GM19452 (cell line): ENCODE measurements around the gene NEDD4L.

Experiments used
- ATAC-seq: cut with Tn5 transposase; IDR thresholded peaks from one replicate; pipeline ENCODE4 v1.9.1; 2021; ENCODE audit not compliant: unreplicated experiment

Gene NEDD4L

DNA sequence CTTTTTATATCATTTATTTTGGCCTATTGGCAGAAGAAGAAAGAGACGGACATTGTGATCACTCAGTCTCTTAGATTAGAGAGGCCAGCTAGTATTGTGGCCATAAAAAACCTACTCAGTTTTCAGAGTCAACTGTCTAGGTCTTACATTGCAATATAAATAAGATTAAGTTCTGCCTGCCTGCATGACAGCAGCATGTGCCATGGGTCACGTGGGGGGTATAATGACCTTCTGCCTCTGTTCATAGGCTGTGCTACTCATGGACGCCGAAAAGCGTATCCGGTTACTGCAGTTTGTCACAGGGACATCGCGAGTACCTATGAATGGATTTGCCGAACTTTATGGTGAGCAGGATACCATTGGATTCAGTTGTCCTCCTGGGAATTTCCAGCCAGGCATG is 346.4 kb downstream of the NEDD4L start:
- no peak for ATAC-seq

DNA sequence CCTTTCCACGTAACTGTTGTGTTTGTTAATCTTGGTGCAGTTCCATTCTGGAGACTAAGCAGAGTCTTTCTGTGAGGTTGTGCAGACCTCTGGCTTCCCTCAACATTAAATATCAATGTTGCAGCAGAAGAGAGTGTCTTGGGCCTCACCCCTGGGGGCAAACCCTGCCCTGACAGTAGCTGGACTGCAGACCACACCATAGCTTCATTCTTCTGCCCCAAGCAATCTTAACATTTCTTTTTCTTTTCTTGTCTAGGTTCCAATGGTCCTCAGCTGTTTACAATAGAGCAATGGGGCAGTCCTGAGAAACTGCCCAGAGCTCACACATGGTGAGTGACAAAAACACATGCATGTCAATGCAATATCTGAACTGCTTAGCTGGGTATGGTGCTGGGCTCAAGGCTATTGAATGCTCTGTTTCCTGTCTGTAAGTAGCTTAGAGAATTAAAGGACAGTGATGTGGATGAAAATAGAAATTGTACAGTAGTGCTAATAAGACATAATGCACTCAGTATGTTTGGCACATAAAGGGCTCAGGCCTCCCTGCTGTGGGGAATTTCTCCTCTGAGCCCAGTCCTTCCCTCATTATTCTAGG is 347.3 kb downstream of the NEDD4L start:
- ATAC-seq = no peak

DNA sequence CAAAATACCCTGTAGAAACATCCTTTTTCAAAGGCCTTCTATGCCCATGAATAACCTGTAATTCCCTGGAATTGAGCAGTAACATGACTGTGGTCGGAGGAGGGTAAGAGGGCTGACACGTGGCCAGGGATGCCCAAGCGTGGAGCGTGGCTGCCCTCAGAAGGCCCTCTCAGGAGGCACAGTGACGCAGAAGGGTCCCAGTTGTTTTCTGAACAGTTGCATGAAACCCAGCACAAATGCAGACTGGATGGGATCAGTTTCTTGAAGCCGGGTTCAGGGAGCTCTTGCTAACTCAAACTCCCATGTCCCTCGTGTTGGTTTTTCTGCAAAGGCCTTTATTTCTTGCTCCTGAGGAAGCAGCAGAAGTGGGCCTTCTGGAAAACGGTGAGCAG is 347.9 kb downstream of the NEDD4L start:
- ATAC-seq = no peak

DNA sequence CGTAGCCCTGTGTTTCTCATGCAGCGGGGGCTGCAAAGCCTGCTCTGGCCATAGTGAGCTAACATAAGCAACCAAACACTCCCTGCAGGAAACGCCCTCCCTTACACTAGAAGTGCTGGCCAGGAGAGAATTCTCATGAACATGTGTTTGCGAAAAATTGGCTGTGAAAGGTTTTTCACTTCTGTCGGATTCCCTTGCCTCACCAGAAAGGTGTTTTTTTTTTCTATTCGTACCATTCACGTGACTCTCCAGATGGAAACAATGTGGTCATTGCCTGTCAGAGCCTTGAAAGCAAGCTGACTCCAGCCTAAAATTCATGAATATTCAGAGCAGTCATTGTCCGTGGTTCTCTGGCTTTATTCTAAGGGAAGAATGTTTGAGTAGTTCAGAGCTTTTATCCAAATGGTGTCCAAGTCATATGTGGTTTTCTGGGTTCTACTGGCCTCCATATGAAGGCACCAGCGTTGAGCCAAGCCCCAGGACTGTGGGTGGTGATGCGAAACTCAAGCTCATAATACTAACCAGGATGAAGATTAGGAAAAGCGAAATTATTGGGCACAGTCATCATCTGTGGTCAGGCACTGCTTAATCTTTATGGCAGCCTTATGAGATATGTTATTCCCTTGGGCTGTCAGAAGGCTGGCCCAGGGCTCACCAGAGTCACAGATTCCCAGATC is 348.4 kb downstream of the NEDD4L start:
- no peak for ATAC-seq

DNA sequence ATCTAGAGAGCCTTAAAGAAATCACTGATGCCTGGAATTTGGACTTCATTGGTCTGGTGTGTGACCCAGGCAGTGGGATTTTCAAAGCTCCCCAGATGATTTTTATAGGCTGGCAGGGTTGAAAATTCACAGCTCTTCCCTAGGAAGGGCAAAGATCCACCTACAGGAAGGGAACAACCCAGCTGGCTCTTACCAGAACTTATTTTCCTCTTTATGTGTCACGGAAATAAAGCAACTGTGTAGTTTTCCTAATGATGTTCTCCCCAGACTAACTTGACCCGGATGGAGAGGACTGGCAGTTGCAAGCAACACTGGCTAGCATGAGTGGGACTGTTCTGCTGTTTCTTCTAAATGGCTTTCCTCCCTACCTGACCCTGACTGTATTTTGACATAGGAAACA is 349.3 kb downstream of the NEDD4L start:
- ATAC-seq = no peak

DNA sequence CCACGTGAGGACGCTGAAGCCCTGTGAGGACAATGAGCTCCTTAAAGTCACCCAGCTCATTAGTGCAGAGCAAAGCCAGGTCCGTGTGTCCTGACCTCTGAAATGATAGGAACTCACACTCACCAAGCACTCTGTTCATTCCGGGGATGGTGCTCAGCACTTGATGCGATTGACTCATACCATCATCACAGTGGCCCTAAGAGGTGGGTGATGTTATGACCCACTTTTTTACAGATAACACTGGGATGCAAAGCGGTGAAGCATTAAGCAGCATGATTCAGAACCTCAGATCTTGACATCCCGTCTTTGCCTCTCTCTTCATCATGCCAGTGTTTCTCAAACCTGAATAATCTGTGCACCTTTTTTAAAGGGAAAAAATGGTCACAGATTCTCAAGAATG is 350.0 kb downstream of the NEDD4L start:
- no peak for ATAC-seq

DNA sequence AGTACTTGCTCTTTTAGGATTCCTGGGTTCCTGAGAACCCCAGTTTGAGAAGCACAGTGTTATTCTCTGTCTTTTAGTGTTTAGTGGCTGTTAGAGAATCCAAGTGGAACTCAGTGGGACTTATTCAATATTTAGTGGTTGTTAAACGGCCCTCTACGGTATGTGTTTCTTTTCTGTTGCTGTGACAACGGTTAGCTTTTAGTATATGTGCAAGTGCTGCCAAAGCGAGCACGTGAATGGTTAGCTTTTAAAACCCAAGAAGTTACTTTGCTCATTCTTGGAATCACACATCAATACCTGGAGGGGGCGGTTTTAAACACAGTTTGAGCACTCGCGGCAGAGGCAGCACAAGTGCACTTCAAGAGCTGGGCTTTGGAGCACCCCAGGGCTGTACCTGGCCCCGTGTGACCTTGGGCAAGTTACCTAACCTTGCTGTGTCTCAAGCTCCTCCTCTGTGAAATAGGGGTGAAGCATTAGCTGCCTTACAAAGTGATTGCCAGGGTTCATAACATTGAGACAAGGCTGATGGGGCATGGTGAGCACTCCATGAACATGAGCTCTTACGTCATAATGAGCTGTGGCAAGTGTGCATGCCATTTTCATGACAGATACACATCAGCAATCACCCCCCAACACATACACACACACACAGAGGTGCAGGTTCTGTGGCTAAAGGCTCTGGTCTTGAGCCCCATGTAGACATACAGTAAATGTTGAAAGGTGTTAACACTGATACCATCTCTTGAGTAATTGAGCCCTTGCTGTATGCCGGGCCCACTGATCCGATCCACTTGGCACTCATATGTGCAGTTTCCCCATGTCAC is 350.8 kb downstream of the NEDD4L start:
- ATAC-seq = no peak

DNA sequence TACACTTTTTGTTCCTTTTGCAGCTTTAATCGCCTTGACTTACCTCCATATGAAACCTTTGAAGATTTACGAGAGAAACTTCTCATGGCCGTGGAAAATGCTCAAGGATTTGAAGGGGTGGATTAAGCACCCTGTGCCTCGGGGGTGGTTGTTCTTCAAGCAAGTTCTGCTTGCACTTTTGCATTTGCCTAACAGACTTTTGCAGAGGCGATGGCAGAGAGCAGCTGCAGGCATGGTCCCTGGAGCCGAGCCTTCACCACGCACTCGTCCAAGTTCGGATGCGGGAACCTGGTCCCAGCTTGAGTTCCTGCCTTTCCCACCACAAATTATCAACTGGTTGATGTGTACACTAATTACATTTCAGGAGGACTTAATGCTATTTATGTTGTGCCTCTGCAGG is 352.1 kb downstream of the NEDD4L start:
- ATAC-seq = no peak

DNA sequence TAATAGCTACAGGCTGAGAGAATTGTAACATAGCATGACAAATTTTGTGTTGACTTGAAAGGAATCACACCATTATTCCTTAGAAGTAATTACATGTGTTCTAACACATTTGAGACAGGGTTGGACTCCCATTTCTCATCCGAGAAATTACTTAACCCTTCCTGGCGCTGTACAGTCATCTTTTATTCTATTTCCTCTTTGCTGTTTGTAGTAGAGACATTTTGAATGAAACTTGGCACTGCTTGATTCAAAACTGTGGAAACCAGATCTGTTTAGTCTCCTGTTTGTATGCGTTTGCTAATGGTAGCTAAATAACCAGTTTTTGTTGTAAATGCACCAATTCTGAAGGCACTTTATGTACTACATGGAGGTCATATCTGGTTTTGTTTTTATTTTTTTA is 352.9 kb downstream of the NEDD4L start:
- ATAC-seq = no peak

DNA sequence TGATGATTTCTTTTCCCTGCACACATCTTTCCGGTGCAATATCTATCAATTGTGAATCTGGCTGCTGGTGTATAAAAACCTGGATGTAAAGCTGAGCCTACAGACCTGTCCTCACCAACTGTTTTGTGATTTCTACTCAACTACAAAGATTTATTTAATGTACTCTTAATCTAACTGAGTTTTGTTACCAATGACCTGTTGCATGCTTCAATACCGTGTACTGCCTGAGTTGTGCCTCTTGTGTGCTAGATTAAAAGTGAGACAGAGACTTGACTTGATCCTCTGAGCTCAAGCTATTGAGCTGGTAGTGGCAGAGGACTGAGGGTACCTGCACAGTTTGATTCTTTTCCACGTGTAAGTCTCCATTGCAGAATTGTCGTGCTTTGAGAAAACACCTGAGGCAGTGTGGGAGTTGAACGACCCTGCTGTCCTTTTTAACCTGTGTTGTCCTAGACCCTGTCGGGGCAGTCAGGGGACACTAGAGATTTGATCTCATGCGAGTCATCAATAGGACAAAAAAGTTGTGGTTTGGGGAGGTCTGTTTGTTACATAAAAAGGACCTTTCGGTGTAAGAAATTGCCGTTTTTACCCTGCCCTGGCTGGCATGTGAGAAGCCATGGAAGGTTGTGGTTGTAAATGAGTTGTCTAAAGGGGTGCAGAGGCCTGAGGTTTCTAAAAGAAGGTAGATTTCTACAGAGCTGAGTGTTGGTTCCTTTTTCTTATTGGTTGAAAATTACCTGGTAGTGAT is 353.5 kb downstream of the NEDD4L start:
- no peak for ATAC-seq

DNA sequence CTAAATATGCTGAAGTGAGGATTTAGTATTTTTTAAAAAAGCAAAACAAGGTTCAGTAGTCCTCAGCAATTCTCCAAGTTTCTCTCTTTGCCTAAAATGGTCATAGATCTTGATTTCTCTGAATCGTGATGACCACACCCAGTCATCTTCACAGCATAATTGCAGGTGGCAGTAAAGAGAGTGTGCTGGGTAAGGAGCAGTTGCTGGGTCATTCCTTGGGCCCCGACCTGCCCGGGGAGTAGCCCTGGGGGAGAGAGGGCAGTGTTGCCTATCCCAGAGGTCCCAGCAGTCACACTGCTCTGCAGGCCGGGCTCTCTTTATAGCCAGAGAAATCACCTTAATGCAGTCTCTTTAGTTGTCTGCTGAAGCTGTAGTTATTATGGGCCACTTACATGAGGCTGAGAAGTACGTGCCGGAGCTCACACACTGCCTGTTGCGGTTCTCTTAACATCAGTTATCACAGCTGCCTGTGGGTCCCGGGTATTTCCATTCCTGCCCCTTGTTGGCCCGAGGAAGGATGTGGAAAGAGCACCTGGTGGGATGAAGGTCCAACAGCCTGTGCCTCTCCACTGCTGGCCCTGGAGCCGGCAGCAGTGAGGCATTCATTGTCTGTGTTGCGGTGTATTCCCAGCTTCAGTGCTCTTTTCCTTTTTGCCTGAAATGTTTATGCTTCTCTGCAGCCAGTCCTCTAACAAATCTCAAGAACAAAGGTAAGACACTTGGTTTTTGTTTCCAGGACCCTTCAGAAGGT is 354.8 kb downstream of the NEDD4L start:
- no peak for ATAC-seq

DNA sequence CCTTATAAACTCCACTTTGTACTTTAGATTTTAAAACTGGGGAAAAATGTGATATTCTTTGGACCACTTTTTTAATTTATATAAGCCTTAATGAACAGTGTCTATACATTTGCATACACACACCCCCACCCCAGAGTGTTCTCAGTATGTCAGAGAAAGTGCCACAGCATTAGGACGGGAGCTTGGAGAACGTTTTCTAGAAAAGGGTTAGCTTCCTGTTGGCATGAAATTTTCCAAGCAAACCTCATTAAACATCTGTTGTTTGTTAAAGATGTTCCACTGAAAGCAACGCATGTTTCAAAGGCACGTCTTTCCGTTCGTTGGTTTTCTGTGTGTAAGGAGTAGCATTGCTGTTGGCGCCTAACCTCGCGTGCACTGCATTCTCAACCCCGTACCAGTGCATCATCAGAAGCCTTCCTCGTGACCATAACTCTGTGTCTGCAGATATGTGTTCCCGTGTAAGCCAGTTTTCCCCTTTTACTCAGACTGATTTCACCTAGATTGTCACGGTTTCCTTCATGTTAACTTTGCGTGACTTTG is 356.4 kb downstream of the NEDD4L start:
- ATAC-seq = no peak

DNA sequence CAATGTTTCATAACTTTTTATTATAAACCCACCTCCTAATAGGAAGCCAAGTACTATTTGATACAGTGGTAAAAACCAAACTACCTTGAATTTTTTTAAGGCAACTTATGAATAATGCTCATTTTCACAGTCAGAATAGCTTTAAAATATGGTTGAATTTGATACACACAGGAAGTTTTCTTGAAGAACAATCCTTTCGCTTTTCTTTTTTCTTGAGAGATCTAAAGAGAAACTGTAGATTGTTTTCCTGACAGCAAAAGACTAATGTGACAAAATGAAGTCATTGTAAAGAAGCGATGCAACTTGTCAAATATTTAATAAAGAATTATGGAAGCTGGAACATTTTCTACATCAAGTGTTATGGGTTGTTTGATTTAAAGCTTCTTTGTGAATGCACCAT is 357.2 kb downstream of the NEDD4L start:
- no peak for ATAC-seq

DNA sequence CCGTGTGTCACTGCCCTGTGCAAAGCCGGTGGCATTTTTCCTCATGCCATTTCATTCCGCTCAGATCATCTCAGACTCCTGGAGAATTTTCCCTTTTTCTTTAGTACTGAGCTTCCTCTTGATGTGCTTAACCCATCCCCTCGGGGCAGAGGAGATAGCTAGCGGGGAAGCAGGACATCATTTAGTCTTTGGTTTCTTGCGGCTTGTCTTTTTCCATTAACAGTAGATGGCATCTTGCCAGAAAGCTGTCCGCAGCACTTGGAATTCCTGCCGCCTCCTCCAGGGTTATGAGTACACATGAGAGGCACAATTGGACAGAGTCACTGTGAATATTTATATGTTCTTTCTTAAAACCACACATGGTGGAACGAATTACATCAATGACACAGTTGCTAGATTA is 358.2 kb downstream of the NEDD4L start:
- ATAC-seq = no peak

DNA sequence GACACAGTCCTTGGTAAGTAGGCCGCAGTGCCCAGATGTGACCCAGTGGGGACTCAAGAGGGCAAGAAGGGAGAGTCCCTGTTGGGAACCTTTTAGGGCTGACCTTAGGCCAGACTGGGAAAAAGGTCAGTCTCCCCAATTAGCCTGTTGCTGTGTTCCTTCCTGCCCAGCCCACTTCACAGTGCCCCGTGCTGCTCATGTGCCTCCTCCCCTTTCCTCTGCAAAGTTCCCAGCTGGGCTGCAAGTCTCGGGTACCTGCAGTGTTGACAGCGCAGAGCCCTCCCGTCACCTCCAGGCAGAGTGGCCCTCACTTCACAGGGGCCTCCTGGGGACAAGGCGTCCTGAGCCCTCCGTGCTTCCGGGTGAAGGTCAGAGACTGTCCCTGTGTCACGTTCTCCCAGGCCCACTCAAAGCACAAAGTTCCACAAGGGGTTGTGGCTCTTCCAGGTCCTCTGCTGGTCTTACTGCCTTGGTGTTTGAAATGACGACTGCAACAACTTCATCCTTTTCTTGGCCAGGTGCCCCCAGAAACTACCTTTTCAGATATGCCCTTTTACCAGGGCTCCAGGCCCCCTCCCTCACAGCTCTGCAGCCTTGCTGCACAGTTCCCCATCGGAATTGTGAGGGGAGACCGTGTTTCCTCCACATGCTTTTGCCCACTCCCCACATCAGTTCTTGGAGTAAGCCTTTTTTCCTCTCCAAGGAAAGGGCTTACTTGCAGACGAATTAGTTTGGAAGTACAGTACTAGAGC is 359.1 kb downstream of the NEDD4L start:
- ATAC-seq = no peak

DNA sequence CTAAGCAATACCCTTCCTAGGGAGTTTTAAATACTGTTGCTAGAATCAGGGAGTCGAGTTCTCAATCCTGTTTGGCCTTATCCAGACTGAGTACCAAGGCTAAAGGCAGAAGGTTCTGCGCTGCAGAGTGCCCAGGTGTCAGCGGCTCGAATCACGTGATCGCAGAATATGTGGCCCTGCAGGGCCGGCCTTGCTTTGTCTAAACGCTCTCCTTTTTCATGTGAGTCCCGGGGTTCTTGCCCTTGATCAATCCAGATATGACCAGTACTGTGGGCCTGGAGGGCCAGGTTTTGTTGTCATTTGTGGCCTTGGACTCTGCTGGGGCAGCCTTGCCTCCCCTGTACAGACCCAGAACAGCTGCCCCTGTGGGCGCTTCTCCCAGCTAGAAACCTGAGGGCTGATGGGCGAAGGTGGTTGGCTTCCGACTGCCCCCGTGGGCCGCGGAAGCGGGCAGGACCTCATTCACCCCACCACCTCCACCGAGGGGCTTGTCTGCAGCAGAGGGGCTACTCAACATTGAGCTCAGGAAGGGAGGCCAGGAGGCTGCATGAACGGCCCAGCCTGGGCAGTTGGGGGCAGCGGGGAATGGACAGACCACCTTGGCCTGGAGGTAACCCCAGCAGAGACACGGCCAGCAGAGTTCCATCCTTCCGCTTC is 359.9 kb downstream of the NEDD4L start:
- no peak for ATAC-seq

DNA sequence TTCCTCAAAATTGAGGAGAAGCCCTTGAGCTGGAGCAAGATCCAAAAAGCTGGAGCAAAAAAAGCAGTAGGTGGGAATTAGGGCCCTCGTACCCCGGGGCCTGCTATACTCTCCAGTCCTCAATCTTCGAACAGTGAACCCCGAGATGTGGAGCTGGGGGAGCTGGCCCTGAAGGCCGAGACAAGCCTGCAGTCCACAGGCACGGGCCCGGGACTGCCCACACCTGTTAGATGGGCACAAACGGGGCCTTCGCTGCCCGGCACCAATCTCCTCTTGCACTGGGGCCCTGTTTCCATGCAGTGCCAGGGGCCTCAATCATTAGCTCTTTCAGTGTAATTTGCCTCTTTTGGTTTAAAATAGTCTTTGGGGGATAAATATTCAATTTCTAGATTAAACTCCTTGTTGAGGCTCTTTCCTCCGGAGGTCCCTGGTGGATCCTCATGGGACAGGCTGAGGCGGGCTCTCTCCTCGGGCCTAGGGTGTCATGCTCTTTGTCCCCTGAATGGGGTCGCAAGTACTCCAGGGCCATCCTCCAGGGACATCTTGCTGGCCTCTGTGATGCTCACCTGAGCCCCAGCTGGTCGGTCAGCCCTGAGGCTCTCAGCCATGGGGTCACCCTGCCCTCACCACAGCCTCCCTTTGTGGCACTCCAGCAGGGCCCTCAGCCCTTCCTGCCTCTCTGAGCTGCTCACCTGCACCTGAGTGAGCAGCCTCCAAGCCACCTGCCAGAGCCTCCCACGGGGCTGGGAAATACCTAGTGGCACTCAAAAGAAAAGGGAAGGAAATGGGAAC is 361.3 kb downstream of the NEDD4L start:
- no peak for ATAC-seq

DNA sequence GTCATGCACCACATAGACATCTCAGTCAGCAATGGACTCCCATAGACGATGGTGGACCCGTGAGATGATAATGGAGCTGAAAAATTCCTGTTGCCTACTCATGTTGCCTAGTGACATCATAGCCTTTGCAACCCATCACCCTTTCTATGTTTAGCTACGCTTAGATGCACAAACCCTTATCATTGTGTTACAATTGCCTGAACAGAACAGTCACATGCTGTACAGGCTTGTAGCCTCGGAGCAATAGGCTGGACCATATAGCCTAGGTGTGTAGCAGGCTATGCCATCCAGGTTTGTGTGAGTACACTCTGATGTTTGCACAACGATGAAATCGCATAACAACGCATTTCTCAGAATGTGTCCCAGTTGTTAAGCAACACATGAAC is 363.2 kb downstream of the NEDD4L start:
- no peak for ATAC-seq
